G401 (cell line): Measurements from ENCODE around the gene GFER. TPM values are rescaled to one million over a fixed set of nuclear protein-coding genes. Genes with fewer than 3 reads are reported as not detected.
A peak's percentile ranks its signal among the peaks of the same experiment; 100 is the strongest.

Source experiments
- DNase-seq: peaks from one replicate; pipeline ENCODE4 v3.0.0-alpha.2; 2015; ENCODE audit warnings: low spot score
- in situ Hi-C: cut with HindIII; loops from 2 replicates; pipeline ENCODE4 v1.10.0; 2016; ENCODE audit warnings: low sequenced_read_pairs, mixed read lengths
- total RNA-seq: library from RNA; depleted of rRNA; stranded (reverse); fragments of >200 nt; shearing (Covaris generic); gene quantifications from 2 replicates; pipeline ENCODE4 v1.2.3, GENCODE V29; 2014

The GFER gene
- total RNA-seq, 1 experiment from 2014 or later: 41.8 TPM

- in situ Hi-C loops: no loop called here
- DNase-seq: no peak
These were observed 31.3 kb downstream of the GFER start for GRCh38 chr16:2015117-2015946.

GRCh38 chr16:2015947-2016208, 31.9 kb downstream of the GFER start:
- in situ Hi-C loops: no loop called here
- no peak for DNase-seq

GRCh38 chr16:2016407-2016922, 32.5 kb downstream of the GFER start:
- in situ Hi-C loops: no loop called here

GRCh38 chr16:2019518-2019920, 35.5 kb downstream of the GFER start, which contains the start of gene NPW:
Gene NPW, plus strand, starts transcription at chr16:2019785.
- DNase-seq: no peak

More at GRCh38 chr16:2016407-2016922, 32.5 kb downstream of the GFER start:
- no peak for DNase-seq

GRCh38 chr16:2019921-2020831, 36.2 kb downstream of the GFER start:
- in situ Hi-C loops: no loop called here
- DNase-seq: no peak

More at GRCh38 chr16:2019518-2019920, 35.5 kb downstream of the GFER start, which contains the start of gene NPW:
- in situ Hi-C loops: no loop called here

GRCh38 chr16:2022723-2023091, 38.7 kb downstream of the GFER start:
- no peak for DNase-seq
- in situ Hi-C loops: no loop called here

GRCh38 chr16:2023092-2024031, 39.4 kb downstream of the GFER start:
- DNase-seq: peak; percentile 89
- in situ Hi-C loops: no loop called here

GRCh38 chr16:2024032-2024420, 40.0 kb downstream of the GFER start:
- DNase-seq: no peak
- in situ Hi-C loops: no loop called here

- no peak for DNase-seq
- in situ Hi-C loops: no loop called here
These were observed 41.3 kb downstream of the GFER start for GRCh38 chr16:2025251-2025650.

- DNase-seq: no peak
- in situ Hi-C loops: no loop called here
These were observed 42.0 kb downstream of the GFER start for GRCh38 chr16:2025878-2026460.

- in situ Hi-C loops: no loop called here
- DNase-seq: peak; percentile 52
These were observed 42.5 kb downstream of the GFER start, which contains the start of gene NHERF2 for GRCh38 chr16:2026461-2027023. Gene NHERF2, plus strand, starts transcription at chr16:2026902. Its CDS starts 104 bp downstream, at chr16:2027006.

GRCh38 chr16:2027024-2028010, 43.3 kb downstream of the GFER start:
- peak; percentile 68 for DNase-seq
- in situ Hi-C loops: no loop called here

GRCh38 chr16:2028146-2028545, 44.2 kb downstream of the GFER start:
- in situ Hi-C loops: no loop called here

GRCh38 chr16:2028620-2029220, 44.7 kb downstream of the GFER start:
- no peak for DNase-seq

More at GRCh38 chr16:2028146-2028545, 44.2 kb downstream of the GFER start:
- no peak for DNase-seq

GRCh38 chr16:2029350-2029749, 45.4 kb downstream of the GFER start:
- no peak for DNase-seq
- in situ Hi-C loops: no loop called here

More at GRCh38 chr16:2028620-2029220, 44.7 kb downstream of the GFER start:
- in situ Hi-C loops: no loop called here

- DNase-seq: no peak
- in situ Hi-C loops: no loop called here
These were observed 46.0 kb downstream of the GFER start for GRCh38 chr16:2030036-2030435.
